SH-SY5Y (cell line): Measurements from ENCODE around the gene NUPR1.

Experiments
- GATA2 ChIP-seq: IDR thresholded peaks from 2 replicates; pipeline ENCODE4 v1.6.1; 2011; ENCODE audit warnings: mild to moderate bottlenecking, low read depth, low read length
- GATA3 ChIP-seq: IDR thresholded peaks from 2 replicates; pipeline ENCODE4 v1.6.1; 2011; ENCODE audit warnings: low read depth, mild to moderate bottlenecking, low read length, moderate library complexity

DNA sequence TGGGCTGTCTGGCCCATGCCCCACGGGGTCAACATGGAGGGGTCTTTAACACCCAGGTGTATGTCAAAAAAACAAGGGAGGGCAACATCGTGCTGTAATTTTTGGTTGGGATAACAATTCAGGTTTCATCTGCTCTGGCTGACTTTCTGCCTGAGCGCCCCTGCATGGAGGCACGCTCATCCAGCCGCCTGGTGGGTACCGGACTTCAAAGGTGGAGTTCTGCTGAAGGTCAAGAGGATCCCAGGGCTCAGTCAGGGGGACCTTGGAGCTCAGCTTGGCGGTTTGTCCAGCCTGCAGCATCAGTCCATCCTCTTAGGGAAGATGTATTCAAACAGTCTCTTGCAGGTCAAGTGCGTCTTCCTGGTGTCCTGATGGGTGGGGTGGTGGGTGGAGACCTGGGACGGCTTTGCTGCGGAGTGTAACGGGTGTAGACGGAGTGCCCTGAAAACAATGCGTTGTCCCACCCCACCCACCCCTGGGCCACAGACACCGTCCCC lies 9.6 kb upstream of the NUPR1 start:
- TF ChIP-seq GATA2 (no peak), GATA3 (no peak)
